ENCODE measurements around the gene ENTPD8.
A peak's percentile ranks its signal among the peaks of the same experiment; 100 is the strongest.

The ENTPD8 gene

GRCh38 chr9:137458194-137459151, 17.3 kb upstream of the ENTPD8 start:
- DNase-seq, result peak in 3 of 5 experiments; percentile 10 to 33 (median 14)

- peak in 2 of 5 experiments; percentile 3 to 7 for DNase-seq
Measured at GRCh38 chr9:137457406-137458193, 16.4 kb upstream of the ENTPD8 start.

GRCh38 chr9:137456864-137457405, 15.8 kb upstream of the ENTPD8 start:
- DNase-seq, result no peak

- no peak for DNase-seq
Measured at GRCh38 chr9:137456061-137456863, 15.1 kb upstream of the ENTPD8 start.

- no peak for DNase-seq
Measured at GRCh38 chr9:137455359-137455991, 14.3 kb upstream of the ENTPD8 start.

GRCh38 chr9:137454597-137455358, 13.6 kb upstream of the ENTPD8 start:
- peak in 1 of 5 experiments; percentile 3 for DNase-seq

GRCh38 chr9:137454145-137454596, 13.0 kb upstream of the ENTPD8 start:
- peak in 3 of 5 experiments; percentile 34 to 47 (median 40) for DNase-seq

- DNase-seq, result peak in 4 of 5 experiments; percentile 35 to 65 (median 53)
Measured at GRCh38 chr9:137453643-137454081, 12.5 kb upstream of the ENTPD8 start.

- DNase-seq, result peak in 1 of 5 experiments; percentile 14
Measured at GRCh38 chr9:137452761-137453642, 11.8 kb upstream of the ENTPD8 start.

GRCh38 chr9:137452006-137452760, 11.0 kb upstream of the ENTPD8 start:
- DNase-seq, result peak in 1 of 5 experiments; percentile 2

- DNase-seq, result peak in 1 of 5 experiments; percentile 6
Measured at GRCh38 chr9:137451264-137452005, 10.3 kb upstream of the ENTPD8 start.

- peak in 2 of 5 experiments; percentile 46 to 69 for DNase-seq
Measured at GRCh38 chr9:137450539-137451222, 9.5 kb upstream of the ENTPD8 start.

- DNase-seq, result peak in 3 of 5 experiments; percentile 52 to 69 (median 60)
Measured at GRCh38 chr9:137449931-137450538, 8.9 kb upstream of the ENTPD8 start.

- DNase-seq, result no peak
Measured at GRCh38 chr9:137449081-137449844, 8.1 kb upstream of the ENTPD8 start.

GRCh38 chr9:137448602-137448962, 7.4 kb upstream of the ENTPD8 start:
- DNase-seq, result no peak
